Hepatocyte (in vitro differentiated cells): Measurements from ENCODE around the gene FOXG1.

Source experiments
- CTCF ChIP-seq: fragments of 200-600 bp; sonication (generic); IDR thresholded peaks from 2 replicates; pipeline ENCODE4 v1.5.1; 2016; ENCODE audit warnings: antibody characterized with exemption, mild to moderate bottlenecking; ENCODE audit not compliant: poor library complexity
- EZH2 ChIP-seq: fragments of 200-600 bp; sonication (generic); IDR thresholded peaks from 2 replicates; pipeline ENCODE4 v1.6.1; 2016; ENCODE audit warnings: antibody characterized with exemption, mild to moderate bottlenecking, borderline replicate concordance
- EZH2phosphoT487 ChIP-seq: fragments of 200-600 bp; sonication (generic); IDR thresholded peaks from one replicate; pipeline ENCODE4 v1.6.1; 2018; ENCODE audit warnings: antibody characterized with exemption, mild to moderate bottlenecking, low read depth, moderate library complexity; ENCODE audit not compliant: unreplicated experiment, severe bottlenecking

DNA sequence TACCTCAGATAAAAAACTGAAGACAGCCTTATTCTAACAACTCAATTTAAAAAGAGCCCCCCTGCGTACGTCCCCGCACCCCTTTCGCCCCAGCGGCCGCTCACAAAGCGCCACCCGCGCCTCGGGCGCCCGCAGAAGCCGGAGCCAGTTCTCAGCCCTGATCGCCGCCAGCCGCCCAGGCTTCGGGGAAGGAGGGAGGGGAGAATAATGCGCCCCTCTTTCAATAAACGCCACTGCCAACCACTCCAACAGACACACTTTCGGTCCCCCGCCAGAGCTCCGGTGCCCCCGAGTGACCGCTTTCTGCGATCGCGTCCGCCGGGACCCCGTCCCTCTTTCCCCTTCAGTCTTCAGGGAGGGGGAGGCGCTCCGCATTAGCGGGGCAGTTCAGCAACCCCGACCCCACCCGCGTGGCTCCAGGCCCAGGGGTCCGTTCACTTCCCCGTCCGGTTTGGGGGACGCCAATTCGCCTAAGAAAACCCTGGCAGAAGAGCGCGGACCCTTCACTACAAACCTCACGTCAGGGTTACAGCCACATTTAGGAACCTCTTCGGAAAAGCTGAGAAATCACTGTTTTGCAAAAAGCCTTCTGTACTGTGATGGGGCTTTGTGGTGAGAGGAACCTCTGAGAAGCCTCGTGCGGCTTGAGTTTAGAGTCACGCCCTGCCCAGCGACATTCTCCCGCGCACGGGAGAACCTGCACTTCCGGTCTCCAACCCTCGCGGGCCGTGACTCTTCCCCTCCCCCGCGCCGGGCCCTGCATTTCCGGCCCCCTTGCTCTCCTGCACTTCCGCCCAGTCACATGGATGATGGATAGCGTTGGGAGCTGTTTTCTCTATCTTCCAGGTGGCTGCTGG, 18.7 kb downstream of the FOXG1 start:
- TF ChIP-seq CTCF = no peak
- peak; percentile 83 for TF ChIP-seq EZH2
- peak; percentile 20 for TF ChIP-seq EZH2phosphoT487
